SK-N-SH (cell line): ENCODE measurements around the gene SLC35A3.

ENCODE experiments used
- GABPA ChIP-seq: IDR thresholded peaks from 2 replicates; pipeline ENCODE4 v1.4.0; 2012; ENCODE audit warnings: low read depth, mild to moderate bottlenecking
- RFX5 ChIP-seq: IDR thresholded peaks from 2 replicates; pipeline ENCODE4 v1.6.1; 2012; ENCODE audit warnings: mild to moderate bottlenecking, improper control_type of control experiment, low read length
- RXRA ChIP-seq: IDR thresholded peaks from 2 replicates; pipeline ENCODE4 v1.4.0; 2012; ENCODE audit warnings: low read depth, mild to moderate bottlenecking, borderline replicate concordance
- TAF1 ChIP-seq: IDR thresholded peaks from 2 replicates; pipeline ENCODE4 v1.6.1; 2012; ENCODE audit warnings: low read depth, mild to moderate bottlenecking, low read length, moderate library complexity, borderline replicate concordance
- TCF12 ChIP-seq: IDR thresholded peaks from 2 replicates; pipeline ENCODE4 v1.4.0; 2012
- TEAD4 ChIP-seq: IDR thresholded peaks from 2 replicates; pipeline ENCODE4 v1.4.0; 2012; ENCODE audit warnings: mild to moderate bottlenecking, borderline replicate concordance; ENCODE audit not compliant: insufficient read depth
- YY1 ChIP-seq: IDR thresholded peaks from 2 replicates; pipeline ENCODE4 v1.4.0; 2012; ENCODE audit warnings: low read depth, mild to moderate bottlenecking
- TF ChIP-seq, protein P1 (sequence below): fragments of 200-600 bp; sonication (generic); IDR thresholded peaks from 2 replicates; pipeline ENCODE4 v1.6.1; 2017; ENCODE audit warnings: antibody characterized with exemption, mild to moderate bottlenecking, moderate library complexity

DNA sequence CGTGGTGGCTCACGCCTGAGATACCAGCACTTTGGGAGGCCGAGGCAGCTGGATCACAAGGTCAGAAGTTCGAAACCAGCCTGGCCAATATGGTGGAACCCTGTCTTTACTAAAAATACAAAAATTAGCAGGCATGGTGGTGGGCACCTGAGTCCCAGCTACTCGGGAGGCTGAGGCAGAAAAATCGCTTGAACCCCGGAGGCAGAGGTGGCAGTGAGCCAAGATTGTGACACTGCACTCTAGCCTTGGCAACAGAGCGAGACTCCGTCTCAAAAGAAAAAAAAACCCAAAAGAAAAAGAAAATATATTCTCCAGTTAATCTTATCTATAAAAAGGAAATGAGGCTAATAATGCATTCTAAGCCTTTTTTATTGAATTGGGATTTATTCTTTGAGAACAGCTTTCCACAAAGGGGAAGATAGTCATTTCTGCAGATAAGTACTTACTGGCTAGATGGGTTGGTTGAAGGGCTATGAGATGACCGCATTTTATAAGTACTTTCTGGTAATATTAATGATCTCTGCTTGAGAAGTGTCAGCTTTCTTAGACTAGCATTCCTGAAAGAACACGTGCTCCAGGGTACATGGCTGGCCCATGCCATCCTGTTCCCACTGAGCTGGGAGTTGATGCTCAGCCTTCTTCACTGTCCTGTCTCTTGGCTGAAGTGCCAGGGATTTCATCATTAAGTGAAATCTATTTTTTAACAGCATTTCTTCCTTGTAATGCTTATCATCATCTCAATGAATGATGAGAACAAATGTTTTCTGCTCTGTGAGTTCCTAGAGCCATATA lies 105.0 kb downstream of the SLC35A3 start:
- TF ChIP-seq YY1 (no peak), TEAD4 (no peak), GABPA (no peak), TAF1 (no peak), RXRA (no peak), RFX5 (no peak), TCF12 (no peak)
- TF ChIP-seq, protein P1, sequence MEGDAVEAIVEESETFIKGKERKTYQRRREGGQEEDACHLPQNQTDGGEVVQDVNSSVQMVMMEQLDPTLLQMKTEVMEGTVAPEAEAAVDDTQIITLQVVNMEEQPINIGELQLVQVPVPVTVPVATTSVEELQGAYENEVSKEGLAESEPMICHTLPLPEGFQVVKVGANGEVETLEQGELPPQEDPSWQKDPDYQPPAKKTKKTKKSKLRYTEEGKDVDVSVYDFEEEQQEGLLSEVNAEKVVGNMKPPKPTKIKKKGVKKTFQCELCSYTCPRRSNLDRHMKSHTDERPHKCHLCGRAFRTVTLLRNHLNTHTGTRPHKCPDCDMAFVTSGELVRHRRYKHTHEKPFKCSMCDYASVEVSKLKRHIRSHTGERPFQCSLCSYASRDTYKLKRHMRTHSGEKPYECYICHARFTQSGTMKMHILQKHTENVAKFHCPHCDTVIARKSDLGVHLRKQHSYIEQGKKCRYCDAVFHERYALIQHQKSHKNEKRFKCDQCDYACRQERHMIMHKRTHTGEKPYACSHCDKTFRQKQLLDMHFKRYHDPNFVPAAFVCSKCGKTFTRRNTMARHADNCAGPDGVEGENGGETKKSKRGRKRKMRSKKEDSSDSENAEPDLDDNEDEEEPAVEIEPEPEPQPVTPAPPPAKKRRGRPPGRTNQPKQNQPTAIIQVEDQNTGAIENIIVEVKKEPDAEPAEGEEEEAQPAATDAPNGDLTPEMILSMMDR: no peak
